Parietal lobe (tissue), 1 donor: Measurements from ENCODE around the gene CDK2. TPM values are rescaled to one million over a fixed set of nuclear protein-coding genes. Genes with fewer than 3 reads are reported as not detected.

Experiments
- total RNA-seq: library from RNA; depleted of rRNA; stranded (reverse); fragments of >200 nt; gene quantifications from one replicate; pipeline ENCODE4 v1.2.3, GENCODE V29; 2014

The CDK2 gene
- 10.6 TPM for total RNA-seq

DNA sequence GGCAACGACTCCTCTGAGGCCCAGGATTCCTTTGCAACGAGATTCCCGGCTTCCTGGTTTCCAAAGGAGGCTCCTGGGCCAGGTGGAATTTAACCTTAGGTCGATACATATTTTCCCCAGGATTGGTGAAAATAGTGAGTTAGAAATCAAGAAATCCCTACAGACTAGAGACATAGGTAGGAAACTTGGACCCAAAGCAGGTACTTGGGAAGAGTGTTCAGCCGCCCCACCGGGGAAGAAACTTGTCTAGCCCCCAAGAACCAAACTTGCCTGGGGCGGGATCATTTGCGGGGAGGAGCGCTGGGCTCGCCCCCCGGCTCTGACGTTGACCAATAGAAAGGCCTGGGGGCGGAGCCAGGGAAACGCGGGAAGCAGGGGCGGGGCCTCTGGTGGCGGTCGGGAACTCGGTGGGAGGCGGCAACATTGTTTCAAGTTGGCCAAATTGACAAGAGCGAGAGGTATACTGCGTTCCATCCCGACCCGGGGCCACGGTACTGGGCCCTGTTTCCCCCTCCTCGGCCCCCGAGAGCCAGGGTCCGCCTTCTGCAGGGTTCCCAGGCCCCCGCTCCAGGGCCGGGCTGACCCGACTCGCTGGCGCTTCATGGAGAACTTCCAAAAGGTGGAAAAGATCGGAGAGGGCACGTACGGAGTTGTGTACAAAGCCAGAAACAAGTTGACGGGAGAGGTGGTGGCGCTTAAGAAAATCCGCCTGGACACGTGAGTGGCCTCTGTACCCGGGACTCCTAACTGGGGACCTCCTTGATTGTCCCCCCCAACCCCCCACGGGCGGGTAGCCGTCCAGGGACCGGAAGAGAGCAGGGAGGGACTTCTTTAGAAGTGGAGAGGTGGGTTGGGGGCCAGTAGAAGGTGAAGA is at the start of gene CDK2:
Gene CDK2 (plus strand): TSS at position 423 of the 874 bp plus-strand sequence. CDS start 179 bp downstream, at position 602.

GRCh38 chr12:55927588-55928502 is 38.8 kb upstream of the CDK2 start, which contains the start of gene PYM1:
Gene PYM1, minus strand, starts transcription at chr12:55927894. Its CDS starts 133 bp downstream, at chr12:55927761.

DNA sequence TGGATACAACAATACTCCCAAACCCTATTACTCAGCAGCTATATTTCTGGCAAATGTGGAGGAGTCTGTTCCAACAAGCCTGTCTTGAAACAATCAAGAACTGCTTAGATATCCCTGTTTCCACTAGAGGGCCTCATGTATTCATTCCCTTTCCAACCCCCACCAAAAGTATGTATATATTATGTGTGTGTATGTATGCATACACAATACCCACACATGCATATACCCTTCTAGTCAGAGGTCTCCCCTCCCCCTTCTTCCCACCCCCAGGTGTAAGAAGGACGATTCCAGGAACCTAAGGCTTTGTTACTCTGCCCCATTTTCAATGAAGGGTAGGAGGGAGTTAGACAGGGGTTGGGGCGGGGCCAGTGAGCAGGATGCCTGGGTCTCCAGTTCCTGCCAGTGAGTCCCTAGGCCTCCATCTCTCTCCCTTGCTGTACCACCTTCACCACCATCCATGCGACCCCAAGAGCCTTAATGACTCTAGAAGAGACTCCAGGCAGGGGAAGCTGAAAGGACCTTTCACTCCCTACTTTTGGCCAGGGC is 35.8 kb upstream of the CDK2 start, which contains the start of gene DGKA:
Gene DGKA (plus strand): TSS at position 392 of the 546 bp plus-strand sequence. CDS start 5,342 bp downstream, outside the sequence.

GRCh38 chr12:55965941-55966407 is 656 bp upstream of the CDK2 start, which contains the start of gene PMEL:
Gene PMEL, minus strand, starts transcription at chr12:55966042. Its CDS starts 31 bp downstream, at chr12:55966011.

GRCh38 chr12:55973599-55974307 is 7.1 kb downstream of the CDK2 start, which contains the start of gene RAB5B:
Gene RAB5B, plus strand, starts transcription at chr12:55974078. Its CDS starts 12,883 bp downstream, at chr12:55986961.

GRCh38 chr12:55996715-55997534 is 30.3 kb downstream of the CDK2 start, which contains the start of gene SUOX:
Gene SUOX, plus strand, starts transcription at chr12:55997276. Its CDS starts 4,946 bp downstream, at chr12:56002222.

GRCh38 chr12:56020423-56021184 is 54.0 kb downstream of the CDK2 start, which contains the start of gene IKZF4:
Gene IKZF4, plus strand, starts transcription at chr12:56021043. Its CDS starts 451 bp downstream, at chr12:56021494.

Other genes starting within 250 kb of the CDK2 start
- gene RDH5, start 246.4 kb upstream of the CDK2 start, total RNA-seq, result 9.1 TPM
- gene CD63, start 237.8 kb upstream of the CDK2 start, total RNA-seq, result 119 TPM
- 11.0 TPM for gene GDF11, start 223.7 kb upstream of the CDK2 start, total RNA-seq
- gene SARNP, start 149.1 kb upstream of the CDK2 start, total RNA-seq, result 84.2 TPM
- 5.9 TPM for gene ORMDL2, start 148.8 kb upstream of the CDK2 start, total RNA-seq
- gene DNAJC14, start 137.2 kb upstream of the CDK2 start, total RNA-seq, result 31.9 TPM
- gene MMP19, start 123.9 kb upstream of the CDK2 start, total RNA-seq, result not detected
- gene PYM1, start 38.9 kb upstream of the CDK2 start, total RNA-seq, result 14.4 TPM
- 13.5 TPM for gene DGKA, start 35.7 kb upstream of the CDK2 start, total RNA-seq
- gene PMEL, start 788 bp upstream of the CDK2 start, total RNA-seq, result not detected
- gene RAB5B, start 7.2 kb downstream of the CDK2 start, total RNA-seq, result 62.0 TPM
- 11.9 TPM for gene SUOX, start 30.4 kb downstream of the CDK2 start, total RNA-seq
- gene IKZF4, start 54.2 kb downstream of the CDK2 start, total RNA-seq, result 8.5 TPM
- 22.8 TPM for gene RPS26, start 75.1 kb downstream of the CDK2 start, total RNA-seq
- 3.4 TPM for gene ERBB3, start 113.3 kb downstream of the CDK2 start, total RNA-seq
- 91.7 TPM for gene PA2G4, start 137.7 kb downstream of the CDK2 start, total RNA-seq
- gene RPL41, start 149.8 kb downstream of the CDK2 start, total RNA-seq, result 1,201 TPM
- gene ZC3H10, start 151.4 kb downstream of the CDK2 start, total RNA-seq, result 12.8 TPM
- 24.4 TPM for gene ESYT1, start 161.4 kb downstream of the CDK2 start, total RNA-seq
- gene MYL6B, start 185.8 kb downstream of the CDK2 start, total RNA-seq, result 91.1 TPM
- gene MYL6, start 191.5 kb downstream of the CDK2 start, total RNA-seq, result 311 TPM
- 149 TPM for gene SMARCC2, start 222.7 kb downstream of the CDK2 start, total RNA-seq